Liver (tissue), 3 donors: ENCODE measurements around the gene MGAT3.

ENCODE experiments used
- CTCF ChIP-seq: fragments of 150-350 bp; IDR thresholded peaks from 2 replicates; pipeline ENCODE4 v1.5.1; 2017; ENCODE audit warnings: improper control_type of control experiment, low read depth, low read length; ENCODE audit not compliant: missing input control
- EGR1 ChIP-seq, 2 donors: IDR thresholded peaks; 2 replicates each; pipeline ENCODE4 v1.6.1; 2016 to 2018; ENCODE audit warnings: antibody characterized with exemption in 2 of 2, low read depth in 2 of 2
- GABPA ChIP-seq, 2 donors: IDR thresholded peaks in 1 of 2; conservative IDR thresholded peaks in 1 of 2; 2 replicates each; pipeline ENCODE4 v1.6.1; 2016; ENCODE audit warnings: antibody characterized with exemption in 2 of 2, mild to moderate bottlenecking in 1 of 2, moderate library complexity in 1 of 2
- HNF4A ChIP-seq, 2 donors: conservative IDR thresholded peaks; 2 replicates each; pipeline ENCODE4 v1.6.1; 2016; ENCODE audit warnings: antibody characterized with exemption in 2 of 2, mild to moderate bottlenecking in 2 of 2
- JUND ChIP-seq, 2 donors: IDR thresholded peaks; 2 replicates each; pipeline ENCODE4 v1.6.1; 2016; ENCODE audit warnings: antibody characterized with exemption in 2 of 2
- MAX ChIP-seq: IDR thresholded peaks from 2 replicates; pipeline ENCODE4 v1.6.1; 2016; ENCODE audit warnings: antibody characterized with exemption
- NR2F2 ChIP-seq: IDR thresholded peaks from 2 replicates; pipeline ENCODE4 v1.6.1; 2016; ENCODE audit warnings: antibody characterized with exemption
- RAD21 ChIP-seq, 2 donors: IDR thresholded peaks; 2 replicates each; pipeline ENCODE4 v1.6.1; 2016; ENCODE audit warnings: antibody characterized with exemption in 2 of 2, mild to moderate bottlenecking in 2 of 2
- REST ChIP-seq: IDR thresholded peaks from 2 replicates; pipeline ENCODE4 v1.6.1; 2016; ENCODE audit warnings: antibody characterized with exemption, mild to moderate bottlenecking
- RXRA ChIP-seq, 2 donors: IDR thresholded peaks; 2 replicates each; pipeline ENCODE4 v1.6.1; 2017 to 2018; ENCODE audit warnings: antibody characterized with exemption in 2 of 2, mild to moderate bottlenecking in 1 of 2
- SP1 ChIP-seq: IDR thresholded peaks from 2 replicates; pipeline ENCODE4 v1.6.1; 2018; ENCODE audit warnings: antibody characterized with exemption, mild to moderate bottlenecking
- TAF1 ChIP-seq: conservative IDR thresholded peaks from 2 replicates; pipeline ENCODE4 v1.6.1; 2016; ENCODE audit warnings: antibody characterized with exemption, mild to moderate bottlenecking
- YY1 ChIP-seq: IDR thresholded peaks from 2 replicates; pipeline ENCODE4 v1.6.1; 2016; ENCODE audit warnings: antibody characterized with exemption, mild to moderate bottlenecking
- ZBTB33 ChIP-seq: IDR thresholded peaks from 2 replicates; pipeline ENCODE4 v1.6.1; 2016; ENCODE audit warnings: antibody characterized with exemption
- donor health status: healthy.
- donor health status: healthy.

- no peak for TF ChIP-seq JUND (IDR thresholded peaks at IDR 0.05)
- no peak for TF ChIP-seq MAX
- no peak for TF ChIP-seq REST
- no peak for TF ChIP-seq CTCF
- no peak for TF ChIP-seq ZBTB33
- TF ChIP-seq RAD21 (IDR thresholded peaks at IDR 0.05), result no peak
- no peak for TF ChIP-seq TAF1
- no peak for TF ChIP-seq HNF4A (conservative IDR thresholded peaks at IDR 0.05)
- no peak for TF ChIP-seq GABPA (IDR thresholded peaks at IDR 0.05 in 1 of 2, conservative IDR thresholded peaks at IDR 0.05 in 1 of 2)
- TF ChIP-seq RXRA (IDR thresholded peaks at IDR 0.05), result no peak
- TF ChIP-seq YY1, result no peak
- no peak for TF ChIP-seq EGR1 (IDR thresholded peaks at IDR 0.05; ENCODE audit: low read depth in 2 of 2)
- TF ChIP-seq SP1, result no peak
- no peak for TF ChIP-seq NR2F2
Measured at GRCh38 chr22:39530116-39530515, 73.3 kb downstream of the MGAT3 start.
